Islet of Langerhans (tissue), 1 donor: ENCODE results near the gene CTSS.
"Not testable (repeated sequence)": the region's sequence is repeated elsewhere in the genome, so short reads cannot be mapped to it uniquely, and the experiment has no call there.

Experiments
- FAIRE-seq: peaks from one replicate; lab custom pipeline; 2011; peaks lifted over from hg19 to GRCh38; lab: Jason Lieb, UNC

CTSS gene

GRCh38 chr1:150765296-150765976 is at the start of gene CTSS:
Gene CTSS (minus strand): TSS chr1:150765778. CDS start chr1:150764763, 1,015 bp downstream.
- no peak for FAIRE-seq

GRCh38 chr1:150813028-150813707 is 47.6 kb upstream of the CTSS start:
- no peak for FAIRE-seq

DNA sequence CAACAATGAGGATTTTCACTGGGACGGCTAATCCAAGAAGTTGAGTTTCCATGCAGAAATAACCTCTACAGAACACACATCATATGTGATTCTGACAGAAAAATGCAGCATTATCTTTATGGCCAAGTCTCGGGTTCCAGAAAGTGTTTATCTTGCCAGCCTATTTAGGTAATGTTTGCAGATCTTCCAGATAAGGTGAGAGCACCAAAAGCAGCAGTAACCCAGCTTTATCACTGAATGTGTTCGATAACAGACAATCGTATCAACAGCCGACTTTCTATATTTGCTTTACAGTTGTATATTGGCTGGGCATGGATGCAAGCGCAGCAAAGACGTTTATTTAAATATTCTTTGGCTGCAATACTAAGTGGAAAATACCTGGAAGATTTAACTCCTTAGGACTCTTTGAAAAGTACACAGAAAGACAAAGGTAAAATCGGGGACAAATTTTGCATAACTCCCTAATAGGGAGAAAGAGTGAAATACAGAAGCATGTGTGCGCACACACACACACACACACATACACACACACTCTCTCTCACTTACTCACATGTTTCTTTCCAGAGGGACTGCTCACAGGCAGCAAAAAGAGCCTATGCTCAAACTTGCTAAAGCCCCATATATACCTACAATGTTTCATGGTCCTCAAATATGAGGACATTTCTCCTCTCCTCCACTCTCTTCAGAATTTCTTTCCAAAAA is 45.5 kb upstream of the CTSS start:
- FAIRE-seq = no peak

DNA sequence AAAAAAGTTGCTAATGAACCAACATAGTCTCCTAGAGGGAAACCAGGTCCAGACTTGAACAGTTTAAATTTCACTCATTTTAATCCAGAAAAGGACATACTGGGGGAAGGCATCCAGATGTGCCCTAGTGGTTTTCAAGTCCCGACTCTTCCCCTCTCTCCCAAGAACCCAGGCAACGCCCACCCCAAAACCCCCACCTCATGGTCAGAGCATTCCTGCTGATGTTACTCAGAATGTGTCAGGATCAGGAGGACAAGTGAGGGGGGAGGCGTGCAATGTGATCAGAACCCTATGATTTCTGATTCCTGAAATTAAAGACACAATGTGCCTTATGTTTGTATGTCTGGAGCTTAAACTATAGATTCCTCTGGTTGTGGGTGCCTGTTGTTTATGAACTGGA is 44.1 kb upstream of the CTSS start:
- no peak for FAIRE-seq

DNA sequence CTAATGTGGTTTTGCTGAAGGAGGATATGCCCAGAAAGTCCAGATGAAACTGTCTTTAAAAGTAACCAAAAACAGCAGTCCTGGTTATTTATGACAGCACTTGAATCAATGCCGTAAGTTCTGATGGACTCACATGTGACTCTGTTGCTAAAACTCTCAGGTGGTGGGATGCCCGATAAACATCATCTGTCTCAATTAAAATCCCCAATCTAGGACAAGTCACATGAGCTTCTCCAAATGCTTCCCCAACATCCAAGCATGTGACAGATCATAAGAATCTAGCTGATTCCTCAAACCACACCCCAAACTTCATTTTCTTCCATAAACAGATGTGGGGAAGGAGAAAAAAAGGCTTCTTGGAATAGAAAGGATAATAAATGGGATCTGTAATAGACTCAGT is 43.3 kb upstream of the CTSS start:
- FAIRE-seq = no peak

- FAIRE-seq = no peak
Observed at GRCh38 chr1:150808121-150808520, 42.5 kb upstream of the CTSS start, which contains the start of gene CTSK. Gene CTSK (minus strand): TSS chr1:150808260. CDS start chr1:150806805, 1,455 bp downstream.

DNA sequence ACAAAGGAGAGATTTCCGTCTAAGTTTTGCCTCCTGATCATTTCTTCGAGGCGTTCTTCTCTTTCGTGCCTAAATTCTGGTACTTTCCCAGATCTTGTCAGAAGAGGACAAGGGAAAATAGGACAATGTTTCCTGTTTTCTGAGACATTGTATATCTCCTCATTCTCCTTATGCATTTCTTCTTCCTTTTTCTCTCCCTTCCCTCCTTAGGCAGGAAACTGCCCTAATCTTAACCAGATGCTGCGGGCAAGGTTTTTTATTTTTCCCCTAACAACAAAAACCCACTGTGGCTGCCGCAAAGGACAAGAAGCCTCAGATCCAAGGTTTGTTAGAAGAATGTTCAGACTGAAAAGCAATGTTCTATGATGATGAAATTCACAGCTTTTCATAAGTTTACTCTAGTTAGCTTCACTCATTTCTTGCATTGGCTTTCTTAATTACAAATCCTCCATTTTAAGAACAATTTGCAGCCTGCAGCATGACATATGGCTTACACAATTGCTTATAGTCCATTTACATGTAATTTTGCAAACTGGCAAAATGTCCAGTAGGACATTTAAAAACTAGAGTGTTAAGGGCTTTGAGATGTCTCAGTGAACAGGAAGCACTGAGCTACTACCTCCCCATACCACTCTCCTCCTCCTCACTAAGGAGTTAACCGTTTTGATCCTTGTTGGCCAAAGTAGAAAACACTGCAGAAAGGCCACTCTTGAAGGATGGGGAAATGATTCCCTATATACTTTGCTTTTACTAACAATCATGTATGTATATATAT is 41.9 kb upstream of the CTSS start:
- FAIRE-seq = no peak

DNA sequence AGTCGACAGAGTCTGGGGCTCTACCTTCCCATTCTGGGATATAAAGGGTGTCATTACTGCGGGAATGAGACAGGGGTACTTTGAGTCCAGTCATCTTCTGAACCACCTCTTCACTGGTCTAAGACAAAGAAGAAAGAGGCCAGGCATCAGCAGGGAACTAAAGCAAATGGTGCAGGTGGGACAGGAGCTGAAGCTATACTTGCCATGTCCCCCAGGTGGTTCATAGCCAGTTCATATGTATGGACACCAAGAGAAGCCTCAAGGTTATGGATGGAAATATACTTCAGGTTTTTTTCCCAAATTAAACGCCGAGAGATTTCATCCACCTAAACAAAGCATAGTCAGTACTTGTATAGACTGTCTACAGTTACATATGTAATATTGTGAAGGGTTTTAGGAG is 40.3 kb upstream of the CTSS start:
- FAIRE-seq = no peak

DNA sequence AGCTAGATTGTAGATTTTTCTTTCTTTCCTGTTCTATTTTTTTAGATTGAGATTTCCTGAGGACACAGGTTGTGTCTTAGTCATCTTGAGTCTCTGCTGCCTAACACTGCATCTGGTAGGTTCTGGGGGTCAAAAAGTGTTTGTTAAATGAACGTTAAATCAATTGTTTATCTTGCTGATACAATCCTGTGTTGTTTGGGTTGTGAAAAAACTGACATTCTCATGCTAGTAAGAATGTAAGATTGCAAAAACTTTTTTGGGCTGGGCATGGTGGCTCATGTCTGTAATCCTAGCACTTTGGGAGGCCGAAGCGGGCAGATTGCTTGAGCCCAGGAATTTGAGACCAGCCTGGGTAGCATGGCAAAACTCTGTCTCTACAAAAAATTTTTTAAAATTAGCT is 39.1 kb upstream of the CTSS start:
- FAIRE-seq = no peak

GRCh38 chr1:150799089-150799488 is 33.5 kb upstream of the CTSS start:
- no peak for FAIRE-seq

- no peak for FAIRE-seq
Observed at GRCh38 chr1:150798525-150798924, 32.9 kb upstream of the CTSS start.

GRCh38 chr1:150796374-150796773 is 30.8 kb upstream of the CTSS start:
- FAIRE-seq = no peak

DNA sequence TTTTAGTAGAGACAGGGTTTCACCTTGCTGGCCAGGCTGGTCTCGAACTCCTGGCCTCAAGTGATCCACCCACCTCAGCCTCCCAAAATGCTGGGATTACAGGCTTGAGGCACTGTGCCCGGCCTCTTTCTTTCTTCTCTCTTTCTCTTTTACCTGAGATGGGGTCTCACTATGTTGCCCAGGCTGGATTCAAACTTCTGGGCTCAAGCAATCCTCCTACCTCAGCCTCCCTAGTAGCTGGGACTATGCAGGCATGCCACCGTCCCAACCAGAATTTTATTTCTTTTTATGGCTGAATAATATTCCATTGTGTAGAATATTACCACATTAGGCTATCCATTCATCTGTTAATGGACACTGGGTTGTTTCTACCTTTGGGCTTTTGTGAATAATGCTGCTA is 28.2 kb upstream of the CTSS start:
- not testable (repeated sequence) for FAIRE-seq

GRCh38 chr1:150793221-150793620 is 27.6 kb upstream of the CTSS start:
- no peak for FAIRE-seq

DNA sequence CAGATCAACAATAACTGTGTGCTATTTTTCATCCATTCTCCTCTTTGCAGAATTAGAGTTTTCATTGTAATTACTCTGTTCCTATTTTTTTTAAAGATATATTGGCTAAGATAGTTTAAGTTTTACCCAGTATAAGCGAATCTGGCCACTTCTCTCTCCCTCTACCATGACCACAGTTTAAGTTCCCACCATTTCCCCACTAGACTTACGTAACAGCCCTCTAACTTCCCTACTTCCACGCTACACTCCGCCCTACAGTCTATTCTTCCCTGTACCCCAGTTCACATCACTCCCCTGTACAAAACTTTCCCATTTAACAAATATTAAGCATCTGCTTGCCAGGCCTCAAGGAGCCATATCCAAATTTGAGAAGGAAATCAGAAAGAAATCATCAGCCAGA is 26.0 kb upstream of the CTSS start:
- FAIRE-seq = no peak

DNA sequence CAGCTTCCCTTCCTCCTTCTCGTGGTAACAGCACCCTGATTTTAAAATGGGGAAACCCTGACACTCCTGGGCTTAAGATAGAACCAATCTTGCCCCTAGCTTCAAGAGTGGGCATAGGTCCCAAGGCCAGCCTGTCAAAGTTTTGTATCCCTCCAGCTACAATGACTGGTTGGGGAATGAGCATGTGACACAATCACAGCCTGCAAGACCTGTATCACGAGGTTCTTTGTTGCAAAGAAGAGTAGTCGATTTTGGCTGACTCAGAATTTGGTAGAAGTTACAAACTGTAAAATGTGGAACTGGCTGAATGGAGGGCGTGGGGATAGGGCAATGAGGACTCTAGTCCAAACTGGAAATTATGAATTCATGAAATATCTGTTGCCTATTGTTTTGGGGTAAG is 23.8 kb upstream of the CTSS start:
- FAIRE-seq = no peak

DNA sequence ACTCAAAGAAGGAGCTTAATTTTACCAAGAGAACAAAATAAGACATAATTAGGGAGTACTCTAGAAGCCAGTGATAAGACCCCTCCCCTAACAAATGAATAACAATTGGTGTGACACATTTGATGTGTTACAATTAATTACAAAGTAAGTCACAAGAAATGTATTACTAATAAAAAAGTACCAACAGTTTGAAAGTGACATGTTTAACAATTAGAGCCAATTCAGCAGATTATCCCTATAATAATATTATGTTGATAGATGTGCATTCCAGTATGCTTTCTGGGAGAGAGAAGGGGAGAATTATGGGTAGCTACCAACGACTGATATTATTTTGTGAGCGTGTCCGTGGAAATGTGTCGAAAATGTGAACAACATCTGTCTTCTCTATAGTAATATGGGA is 23.4 kb upstream of the CTSS start:
- FAIRE-seq = no peak

GRCh38 chr1:150787455-150787854 is 21.9 kb upstream of the CTSS start:
- no peak for FAIRE-seq

DNA sequence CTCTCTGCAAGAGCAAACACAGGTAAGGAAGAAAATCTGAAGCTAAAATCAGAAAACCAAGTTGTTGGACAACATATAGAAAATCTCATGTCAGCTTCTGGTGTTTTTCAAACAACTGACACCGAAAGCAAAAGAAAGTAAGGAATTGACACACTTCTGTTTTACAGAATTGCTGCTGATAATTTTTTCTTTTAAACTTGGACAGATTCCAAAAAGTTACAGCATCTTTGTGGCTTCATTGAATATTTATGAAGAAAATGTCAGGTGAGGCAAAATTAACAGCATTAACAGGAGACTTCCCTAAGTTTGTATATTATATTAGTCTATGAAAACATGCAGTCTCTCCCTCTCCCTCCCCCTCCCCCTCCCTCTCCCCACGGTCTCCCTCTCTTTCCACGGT is 14.9 kb upstream of the CTSS start:
- FAIRE-seq = no peak

- no peak for FAIRE-seq
Observed at GRCh38 chr1:150778409-150778808, 12.8 kb upstream of the CTSS start.

DNA sequence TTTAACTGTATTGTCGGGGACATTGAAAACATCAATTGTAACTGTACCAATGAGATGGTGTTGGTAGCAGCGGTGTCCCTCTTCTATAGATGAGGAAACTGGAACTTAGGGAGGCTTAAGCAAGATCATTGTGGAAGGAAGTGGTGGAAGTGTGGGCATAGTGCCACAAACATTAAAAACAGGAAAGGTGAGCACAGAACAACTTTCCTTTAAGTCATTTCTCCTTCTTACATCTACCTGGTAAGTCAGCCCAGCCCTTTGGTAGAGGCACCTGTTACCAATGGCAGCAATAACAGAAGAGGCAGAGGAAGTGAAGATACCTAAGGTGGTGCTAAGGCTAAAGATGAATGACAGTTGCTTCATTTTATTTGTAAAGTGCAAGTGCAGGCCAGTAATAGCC is 12.0 kb upstream of the CTSS start:
- FAIRE-seq = no peak

DNA sequence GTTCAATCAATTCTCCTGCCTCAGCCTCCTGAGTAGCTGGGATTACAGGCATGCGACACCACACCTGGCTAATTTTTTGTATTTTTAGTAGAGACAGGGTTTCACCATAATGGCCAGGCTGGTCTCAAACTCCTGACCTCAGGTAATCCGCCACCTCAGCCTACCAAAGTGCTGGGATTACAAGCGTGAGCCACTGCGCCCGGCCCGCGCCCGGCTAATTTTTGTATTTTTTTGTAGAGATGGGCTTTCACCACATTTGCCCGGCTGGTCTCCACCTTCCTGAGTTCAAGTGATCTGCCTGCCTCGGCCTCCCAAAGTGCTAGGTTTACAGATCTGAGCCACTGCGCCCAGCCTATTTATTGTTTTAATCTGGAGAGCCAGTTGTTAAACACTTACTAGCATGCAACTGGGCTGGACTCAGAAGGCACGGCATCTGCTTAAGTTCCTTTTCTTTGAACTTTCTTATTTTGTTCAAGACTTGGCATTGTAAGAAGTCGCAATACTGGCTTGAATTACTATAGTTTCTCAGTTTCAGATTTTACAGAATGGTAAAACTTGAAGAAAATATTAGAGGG is 10.4 kb upstream of the CTSS start:
- FAIRE-seq = not testable (repeated sequence)
